ENCODE measurements around the gene CEP78.

Gene CEP78

GRCh38 chr9:78325846-78326360 is 90.0 kb downstream of the CEP78 start:
- peaks cover 15% of the 10 kb centered on the region for H3K4me1 ChIP-seq
- peak overlapping the region; percentile 6; the same call in 1 of the 2 replicates for H3K4me3 ChIP-seq (ENCODE audit: low read depth, low read length)
- peaks cover 52% of the 10 kb centered on the region for H3K36me3 ChIP-seq
- no peaks in the 10 kb centered on the region for H3K27me3 ChIP-seq
- TF ChIP-seq CTCF (IDR thresholded peaks at IDR 0.05; ENCODE audit: low read depth, low read length) = no peak
- H3K9me3 ChIP-seq = no peaks in the 10 kb centered on the region
- no peak for DNase-seq

- Histone ChIP-seq H3K9me3 (no peaks in the 10 kb centered on the region), H3K36me3 (peaks cover 50% of the 10 kb centered on the region), H3K4me1 (peaks cover 15% of the 10 kb centered on the region), H3K4me3 (ENCODE audit: low read depth, low read length) (no peak overlapping the region), H3K27me3 (no peaks in the 10 kb centered on the region)
- no peak for TF ChIP-seq CTCF (IDR thresholded peaks at IDR 0.05; ENCODE audit: low read depth, low read length)
- no peak for DNase-seq
These were observed 90.7 kb downstream of the CEP78 start for GRCh38 chr9:78326564-78326963.
